ENCODE data around the gene MED14.

MED14 gene

GRCh38 chrX:40729598-40730584, 5.5 kb downstream of the MED14 start:
- DNase-seq, result no peak

- DNase-seq, result no peak
Observed at GRCh38 chrX:40727581-40728252, 7.6 kb downstream of the MED14 start.

- DNase-seq, result peak in 1 of 3 donors; percentile 21
Observed at GRCh38 chrX:40727093-40727492, 8.2 kb downstream of the MED14 start.

- DNase-seq, result no peak
Observed at GRCh38 chrX:40722930-40723329, 12.4 kb downstream of the MED14 start.

- no peak for DNase-seq
Observed at GRCh38 chrX:40721489-40722106, 13.7 kb downstream of the MED14 start.

- DNase-seq, result no peak
Observed at GRCh38 chrX:40720792-40721191, 14.6 kb downstream of the MED14 start.

GRCh38 chrX:40720339-40720738, 15.0 kb downstream of the MED14 start:
- DNase-seq, result no peak

GRCh38 chrX:40719731-40720130, 15.6 kb downstream of the MED14 start:
- DNase-seq, result no peak

GRCh38 chrX:40719218-40719617, 16.1 kb downstream of the MED14 start:
- no peak for DNase-seq

- no peak for DNase-seq
Observed at GRCh38 chrX:40709395-40709794, 25.9 kb downstream of the MED14 start.

GRCh38 chrX:40705658-40706312, 29.6 kb downstream of the MED14 start:
- no peak for DNase-seq

GRCh38 chrX:40700640-40701342, 34.6 kb downstream of the MED14 start:
- no peak for DNase-seq

GRCh38 chrX:40698851-40699250, 36.5 kb downstream of the MED14 start:
- no peak for DNase-seq

- peak; percentile 8 to 55 (median 34) for DNase-seq
Observed at GRCh38 chrX:40694802-40695201, 40.5 kb downstream of the MED14 start.

- DNase-seq, result no peak
Observed at GRCh38 chrX:40688929-40689328, 46.4 kb downstream of the MED14 start.

GRCh38 chrX:40687169-40687568, 48.2 kb downstream of the MED14 start:
- DNase-seq, result no peak

- peak in 2 of 3 donors; percentile 10 to 34 for DNase-seq
Observed at GRCh38 chrX:40685362-40685918, 49.9 kb downstream of the MED14 start.

GRCh38 chrX:40684092-40684491, 51.2 kb downstream of the MED14 start:
- DNase-seq, result no peak

- no peak for DNase-seq
Observed at GRCh38 chrX:40683245-40683644, 52.1 kb downstream of the MED14 start.

GRCh38 chrX:40671126-40671525, 64.2 kb downstream of the MED14 start:
- DNase-seq, result no peak

- DNase-seq, result no peak
Observed at GRCh38 chrX:40663880-40664630, 71.3 kb downstream of the MED14 start.

All from suppressor macrophage treated with lipopolysaccharide for 1 hour (primary cell).